ENCODE data around the gene MINAR1. TPM values are rescaled to one million over a fixed set of nuclear protein-coding genes. Genes with fewer than 3 reads are reported as not detected.
"Not testable (repeated sequence)": the region's sequence is repeated elsewhere in the genome, so short reads cannot be mapped to it uniquely, and the experiment has no call there.

The MINAR1 gene
- total and polyA plus RNA-seq, 2 experiments from 2014 or later, result 0.26 to 3.8 TPM

DNA sequence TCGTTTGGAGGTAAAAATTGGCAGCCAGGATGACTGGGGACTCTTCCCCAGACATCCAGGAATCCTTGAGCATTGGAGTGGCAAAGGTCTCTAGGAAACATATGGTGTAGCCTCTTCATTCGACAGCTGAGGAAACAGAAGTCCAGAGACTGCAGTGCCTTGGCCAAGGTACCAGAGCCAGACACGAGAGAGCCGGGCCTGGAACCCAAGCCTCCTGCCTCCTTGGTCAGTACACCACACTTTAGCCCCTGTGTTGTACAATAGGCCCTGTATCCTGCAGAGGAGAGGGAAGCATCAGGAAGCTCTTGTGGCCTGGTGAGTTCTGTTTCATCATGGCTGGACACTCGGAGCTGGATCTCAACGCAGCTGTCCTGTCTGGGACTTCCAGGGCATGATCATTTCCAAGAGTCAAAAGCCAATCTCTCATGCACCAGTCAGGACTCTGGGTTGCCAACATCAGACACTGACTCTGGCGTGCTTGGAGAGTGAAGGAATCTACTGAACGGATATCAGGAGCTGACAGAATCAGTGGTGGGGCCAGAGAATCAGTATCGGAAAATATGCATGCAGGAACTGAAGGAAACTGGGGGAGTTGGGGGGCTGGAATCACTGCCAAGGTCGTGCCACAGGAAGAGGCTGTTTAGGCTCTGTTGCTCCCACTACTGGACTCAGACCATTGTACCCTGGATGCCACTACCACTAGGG, 6.4 kb upstream of the MINAR1 start:
- H3K36me3 ChIP-seq, result no peaks in the 10 kb centered on the region
- H3K4me1 ChIP-seq (ENCODE audit: low read depth), result no peaks in the 10 kb centered on the region
- no peak overlapping the region for H3K4me3 ChIP-seq
- no peak overlapping the region for H3K27ac ChIP-seq
- DNase-seq (ENCODE audit: low read depth in 1 of 2, low spot score in 1 of 2), result no peak
- peaks cover 30% of the 10 kb centered on the region for H3K27me3 ChIP-seq
- TF ChIP-seq, protein P1, sequence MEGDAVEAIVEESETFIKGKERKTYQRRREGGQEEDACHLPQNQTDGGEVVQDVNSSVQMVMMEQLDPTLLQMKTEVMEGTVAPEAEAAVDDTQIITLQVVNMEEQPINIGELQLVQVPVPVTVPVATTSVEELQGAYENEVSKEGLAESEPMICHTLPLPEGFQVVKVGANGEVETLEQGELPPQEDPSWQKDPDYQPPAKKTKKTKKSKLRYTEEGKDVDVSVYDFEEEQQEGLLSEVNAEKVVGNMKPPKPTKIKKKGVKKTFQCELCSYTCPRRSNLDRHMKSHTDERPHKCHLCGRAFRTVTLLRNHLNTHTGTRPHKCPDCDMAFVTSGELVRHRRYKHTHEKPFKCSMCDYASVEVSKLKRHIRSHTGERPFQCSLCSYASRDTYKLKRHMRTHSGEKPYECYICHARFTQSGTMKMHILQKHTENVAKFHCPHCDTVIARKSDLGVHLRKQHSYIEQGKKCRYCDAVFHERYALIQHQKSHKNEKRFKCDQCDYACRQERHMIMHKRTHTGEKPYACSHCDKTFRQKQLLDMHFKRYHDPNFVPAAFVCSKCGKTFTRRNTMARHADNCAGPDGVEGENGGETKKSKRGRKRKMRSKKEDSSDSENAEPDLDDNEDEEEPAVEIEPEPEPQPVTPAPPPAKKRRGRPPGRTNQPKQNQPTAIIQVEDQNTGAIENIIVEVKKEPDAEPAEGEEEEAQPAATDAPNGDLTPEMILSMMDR (IDR thresholded peaks at IDR 0.05; ENCODE audit: low read depth, low read length), result no peak
- H3K9me3 ChIP-seq (ENCODE audit: low read depth), result no peaks in the 10 kb centered on the region

DNA sequence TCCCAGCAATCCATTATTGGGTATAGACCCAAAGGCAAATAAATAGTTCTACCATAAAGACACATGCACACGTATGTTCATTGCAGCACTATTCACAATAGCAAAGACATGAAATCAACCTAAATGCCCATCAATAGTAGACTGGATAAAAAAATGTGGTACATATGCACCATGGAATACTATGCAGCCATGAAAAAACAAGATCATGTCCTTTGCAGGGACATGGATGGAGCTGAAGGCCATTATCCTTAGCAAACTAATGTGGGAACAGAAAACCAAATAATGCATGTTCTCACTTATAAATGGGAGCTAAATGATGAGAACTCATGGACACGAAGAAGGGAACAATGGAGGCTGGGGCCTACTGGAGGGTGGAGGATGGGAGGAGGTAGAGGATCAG, 5.2 kb upstream of the MINAR1 start:
- not testable (repeated sequence) for H3K36me3 ChIP-seq; H3K27ac ChIP-seq; H3K4me1 ChIP-seq (ENCODE audit: low read depth); H3K4me3 ChIP-seq; DNase-seq (ENCODE audit: low read depth in 1 of 2, low spot score in 1 of 2); H3K9me3 ChIP-seq (ENCODE audit: low read depth)
- peaks cover 42% of the 10 kb centered on the region for H3K27me3 ChIP-seq

DNA sequence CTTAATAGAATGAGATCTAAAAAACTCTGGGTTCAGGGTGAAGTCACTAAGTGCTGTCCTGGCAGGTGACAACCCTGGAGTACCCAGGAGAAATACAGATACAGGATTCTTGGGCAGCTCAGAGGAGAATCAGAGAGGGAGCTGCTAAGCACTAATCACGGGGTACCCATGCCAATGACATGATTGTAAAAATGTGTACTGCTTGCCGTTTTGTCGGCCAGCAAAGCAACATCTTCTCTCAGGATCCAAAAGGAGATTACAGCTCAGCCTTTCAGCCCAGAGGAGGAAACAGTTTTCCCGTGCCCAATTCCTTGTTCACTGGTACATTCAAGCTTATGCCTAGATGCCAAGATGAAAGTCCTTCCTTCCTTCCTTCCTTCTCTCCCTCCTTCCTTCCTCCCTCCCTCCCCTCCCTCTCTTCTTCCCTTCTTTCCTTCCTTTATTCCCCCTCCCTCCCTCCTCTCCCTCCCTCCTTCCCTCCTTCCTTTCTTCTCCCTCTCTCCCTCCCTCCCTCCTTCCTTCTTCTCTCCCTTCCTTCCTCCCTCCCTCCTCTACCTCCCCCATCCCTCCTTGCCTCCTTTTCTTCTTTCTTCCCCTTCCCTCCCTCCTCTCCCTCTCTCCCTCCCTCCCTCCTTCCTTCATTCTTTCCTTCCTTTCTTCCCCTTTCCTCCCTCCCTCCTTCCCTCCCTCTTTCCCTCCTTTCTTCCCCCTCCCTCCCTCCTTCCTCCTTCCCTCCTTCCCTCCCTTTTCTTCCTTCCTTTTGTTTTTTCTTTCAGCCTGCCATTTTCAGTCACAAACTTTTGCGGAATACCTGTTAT, 4.1 kb upstream of the MINAR1 start:
- TF ChIP-seq, protein P1 (IDR thresholded peaks at IDR 0.05; ENCODE audit: low read depth, low read length), result no peak
- H3K36me3 ChIP-seq, result no peaks in the 10 kb centered on the region
- peaks cover 53% of the 10 kb centered on the region for H3K27me3 ChIP-seq
- no peak overlapping the region for H3K27ac ChIP-seq
- no peaks in the 10 kb centered on the region for H3K4me1 ChIP-seq (ENCODE audit: low read depth)
- DNase-seq (ENCODE audit: low read depth in 1 of 2, low spot score in 1 of 2), result no peak
- no peaks in the 10 kb centered on the region for H3K9me3 ChIP-seq (ENCODE audit: low read depth)
- no peak overlapping the region for H3K4me3 ChIP-seq

DNA sequence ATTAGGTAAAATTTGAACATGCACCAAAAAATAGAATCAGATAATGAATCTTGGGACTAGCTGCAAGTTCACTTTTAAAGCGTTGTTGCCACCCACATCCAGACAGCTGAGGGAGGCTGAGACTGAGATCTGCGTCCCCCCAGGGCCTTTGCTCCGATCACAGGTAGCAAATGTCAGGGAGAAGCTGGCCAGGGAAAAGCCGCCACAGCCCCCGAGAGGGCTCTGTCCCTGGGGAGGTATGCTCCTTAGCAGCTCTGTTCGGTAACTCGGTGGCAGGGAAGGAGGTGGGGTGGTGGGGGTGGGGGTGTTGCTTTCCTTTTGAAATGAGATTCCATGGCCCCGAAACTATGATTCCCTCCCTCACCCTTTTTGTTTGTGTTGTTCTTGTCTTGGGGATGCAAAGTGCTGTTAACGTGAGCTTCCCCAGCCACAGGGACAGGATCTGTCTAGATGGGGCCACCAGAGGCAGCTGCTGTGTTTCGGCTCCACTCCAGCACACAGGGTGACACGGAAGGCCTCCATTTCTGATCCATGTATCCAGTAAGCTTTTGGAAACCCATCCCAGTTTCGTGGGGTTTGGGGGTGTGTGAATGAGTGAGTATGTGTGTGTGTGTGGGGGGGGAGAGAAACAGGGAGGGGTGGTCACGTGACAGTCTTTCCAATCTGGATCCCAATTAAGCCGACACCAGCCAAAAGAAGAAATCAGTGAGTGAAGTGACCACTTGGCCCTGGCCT, 1.1 kb upstream of the MINAR1 start:
- Histone ChIP-seq H3K9me3 (ENCODE audit: low read depth) (no peaks in the 10 kb centered on the region), H3K4me1 (ENCODE audit: low read depth) (no peaks in the 10 kb centered on the region), H3K27ac (no peak overlapping the region), H3K36me3 (no peaks in the 10 kb centered on the region), H3K4me3 (peak overlapping the region; percentile 53), H3K27me3 (peaks cover 84% of the 10 kb centered on the region)
- TF ChIP-seq, protein P1 (IDR thresholded peaks at IDR 0.05; ENCODE audit: low read depth, low read length), result no peak
- peak; percentile 9 to 30 for DNase-seq (ENCODE audit: low read depth in 1 of 2, low spot score in 1 of 2)

DNA sequence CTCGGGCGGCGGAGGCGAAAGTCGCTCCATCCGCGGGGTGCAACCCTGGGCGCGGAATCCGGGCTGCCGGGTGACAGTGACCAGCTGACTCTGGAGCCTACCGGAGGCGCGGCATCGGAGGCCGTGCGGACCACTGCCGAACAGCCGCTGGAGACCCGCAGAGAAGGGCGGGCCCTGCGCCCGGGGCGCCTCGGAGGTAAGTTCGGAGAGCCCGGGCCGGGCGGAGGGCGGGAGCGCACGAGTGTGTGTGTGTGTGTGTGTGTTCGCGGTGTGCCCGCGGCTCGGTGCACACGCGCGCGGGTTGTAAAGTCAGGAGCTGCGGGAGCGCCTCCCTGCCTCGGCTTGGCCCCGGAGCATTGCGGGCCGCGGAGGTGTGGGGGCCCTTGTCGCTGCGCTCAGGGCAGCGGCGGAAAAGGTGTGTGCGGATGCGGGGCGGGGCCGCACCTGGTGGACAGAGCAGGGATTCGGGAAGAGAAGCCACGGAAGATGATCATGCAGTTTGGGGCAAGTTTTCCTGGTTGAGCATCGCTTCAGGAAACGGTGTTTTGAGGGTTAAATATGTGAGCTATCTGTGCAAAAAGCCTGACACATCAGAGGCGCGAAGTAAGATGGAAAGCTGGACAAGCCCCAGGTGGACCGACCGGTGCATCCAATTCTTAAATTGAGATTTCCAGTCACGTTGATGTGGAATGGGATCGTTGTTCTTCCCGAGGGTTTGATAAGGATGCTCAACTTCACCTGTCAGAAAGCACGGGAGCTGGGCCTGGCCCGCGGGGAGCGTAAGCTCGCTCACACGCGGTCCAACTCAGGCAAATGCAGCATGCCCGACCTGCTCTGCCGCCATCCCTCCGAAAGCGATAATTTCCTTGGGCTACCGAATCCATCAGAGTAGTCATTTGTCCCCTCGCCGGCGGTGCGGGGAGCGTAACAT, 474 bp downstream of the MINAR1 start:
- no peaks in the 10 kb centered on the region for H3K36me3 ChIP-seq
- TF ChIP-seq, protein P1 (IDR thresholded peaks at IDR 0.05; ENCODE audit: low read depth, low read length), result no peak
- H3K27ac ChIP-seq, result no peak overlapping the region
- peak in 1 of 2 donors; percentile 25 for DNase-seq (ENCODE audit: low read depth in 1 of 2, low spot score in 1 of 2)
- peaks cover 90% of the 10 kb centered on the region for H3K27me3 ChIP-seq
- no peaks in the 10 kb centered on the region for H3K4me1 ChIP-seq (ENCODE audit: low read depth)
- H3K9me3 ChIP-seq (ENCODE audit: low read depth), result no peaks in the 10 kb centered on the region
- peak overlapping the region; percentile 53 for H3K4me3 ChIP-seq
